AG08396 (cell line): ENCODE data around the gene ZNF625.

Experiments
- DNase-seq: peaks from one replicate; pipeline ENCODE4 v3.0.0; 2012; ENCODE audit warnings: low spot score, mixed read lengths

ZNF625 gene

GRCh38 chr19:12156223-12157058 lies at the start of gene ZNF625:
ZNF625 (minus strand) TSS chr19:12156734; CDS start chr19:12156558, 176 bp downstream.
- DNase-seq = peak; percentile 90

- no peak for DNase-seq
Measured at GRCh38 chr19:12205296-12205695, 48.8 kb upstream of the ZNF625 start.

GRCh38 chr19:12202250-12202649 lies 45.7 kb upstream of the ZNF625 start:
- no peak for DNase-seq

GRCh38 chr19:12199757-12200419 lies 43.4 kb upstream of the ZNF625 start:
- DNase-seq = no peak

GRCh38 chr19:12198136-12198535 lies 41.6 kb upstream of the ZNF625 start:
- no peak for DNase-seq

GRCh38 chr19:12194827-12195731 lies 38.5 kb upstream of the ZNF625 start:
- DNase-seq = peak; percentile 51

GRCh38 chr19:12187625-12188024 lies 31.1 kb upstream of the ZNF625 start:
- no peak for DNase-seq

- DNase-seq = no peak
Measured at GRCh38 chr19:12180377-12180776, 23.8 kb upstream of the ZNF625 start.

GRCh38 chr19:12166626-12167025 lies 10.1 kb upstream of the ZNF625 start:
- peak; percentile 16 for DNase-seq

GRCh38 chr19:12163826-12164225 lies 7.3 kb upstream of the ZNF625 start:
- peak; percentile 70 for DNase-seq

GRCh38 chr19:12162882-12163806 lies 6.6 kb upstream of the ZNF625 start, which contains the start of gene ZNF136:
ZNF136 (plus strand) TSS chr19:12163096; CDS start chr19:12163204, 108 bp downstream.
- DNase-seq = peak; percentile 99

GRCh38 chr19:12162513-12162881 lies 6.0 kb upstream of the ZNF625 start:
- DNase-seq = no peak

- DNase-seq = no peak
Measured at GRCh38 chr19:12159773-12160414, 3.4 kb upstream of the ZNF625 start.

- DNase-seq = no peak
Measured at GRCh38 chr19:12155324-12155860, 1.1 kb downstream of the ZNF625 start.

- no peak for DNase-seq
Measured at GRCh38 chr19:12145348-12145747, 11.2 kb downstream of the ZNF625 start.

GRCh38 chr19:12141405-12141736 lies 15.2 kb downstream of the ZNF625 start:
- DNase-seq = no peak

- DNase-seq = peak; percentile 87
Measured at GRCh38 chr19:12140545-12141404, 15.8 kb downstream of the ZNF625 start.

GRCh38 chr19:12139885-12140544 lies 16.5 kb downstream of the ZNF625 start, which contains the start of gene ZNF20:
ZNF20 (minus strand) TSS chr19:12140350; CDS start chr19:12140182, 168 bp downstream.
- DNase-seq = peak; percentile 97

GRCh38 chr19:12139269-12139668 lies 17.3 kb downstream of the ZNF625 start:
- DNase-seq = no peak
